GM23338 (cell line): ENCODE results near the gene EPHA4. TPM values are rescaled to one million over a fixed set of nuclear protein-coding genes. Genes with fewer than 3 reads are reported as not detected.

Experiments used
- ATAC-seq: fragments of 200-7000 bp; cut with Tn5 transposase; 3 replicates; pipeline ENCODE4 v1.9.1; 2020
- DNase-seq: peaks from one replicate; pipeline ENCODE4 v3.0.0-alpha.2; 2015; ENCODE audit warnings: low spot score
- H2AFZ ChIP-seq: fragments of 200-600 bp; sonication (generic); 2 replicates; pipeline ENCODE4 v1.8.0; 2016; ENCODE audit warnings: antibody characterized with exemption, mild to moderate bottlenecking, moderate library complexity
- H3F3A ChIP-seq: fragments of 200-600 bp; sonication (generic); replicated peaks from 2 replicates; pipeline ENCODE4 v1.8.0; 2017; ENCODE audit warnings: antibody characterized with exemption, mixed run types, low read depth
- H3K27ac ChIP-seq: fragments of 200-600 bp; sonication (generic); 2 replicates; pipeline ENCODE4 v1.6.1; 2016; ENCODE audit warnings: low read depth
- H3K27me3 ChIP-seq: fragments of 200-600 bp; sonication (generic); 2 replicates; pipeline ENCODE4 v1.8.0; 2016; ENCODE audit warnings: mild to moderate bottlenecking, mixed run types, moderate library complexity; ENCODE audit not compliant: insufficient read depth
- H3K36me3 ChIP-seq: fragments of 200-600 bp; sonication (generic); 2 replicates; pipeline ENCODE4 v1.8.0; 2016; ENCODE audit warnings: mild to moderate bottlenecking; ENCODE audit not compliant: insufficient read depth
- H3K4me1 ChIP-seq: fragments of 200-600 bp; sonication (generic); 2 replicates; pipeline ENCODE4 v1.8.0; 2016; ENCODE audit warnings: mild to moderate bottlenecking, moderate library complexity; ENCODE audit not compliant: insufficient read depth
- H3K4me2 ChIP-seq: fragments of 200-600 bp; sonication (generic); 2 replicates; pipeline ENCODE4 v1.7.1; 2017; ENCODE audit warnings: mixed run types
- H3K4me3 ChIP-seq: fragments of 200-600 bp; sonication (generic); 2 replicates; pipeline ENCODE4 v1.6.1; 2016; ENCODE audit warnings: mixed run types
- H3K79me2 ChIP-seq: fragments of 200-600 bp; sonication (generic); replicated peaks from 2 replicates; pipeline ENCODE4 v1.8.0; 2017; ENCODE audit warnings: mild to moderate bottlenecking; ENCODE audit not compliant: insufficient read depth
- H3K9me2 ChIP-seq: fragments of 200-600 bp; sonication (generic); 2 replicates; pipeline ENCODE4 v1.8.0; 2017; ENCODE audit not compliant: insufficient read depth
- H4K20me1 ChIP-seq: fragments of 200-600 bp; sonication (generic); replicated peaks from 2 replicates; pipeline ENCODE4 v1.8.0; 2017; ENCODE audit warnings: mild to moderate bottlenecking; ENCODE audit not compliant: insufficient read depth
- H3K27ac Mint-ChIP-seq: 2 replicates; pipeline ENCODE4 v1.8.0; 2020; ENCODE audit warnings: inconsistent platforms, mild to moderate bottlenecking, moderate library complexity, mixed read lengths
- H3K27me3 Mint-ChIP-seq: 3 replicates; pipeline ENCODE4 v1.8.0; 2022; ENCODE audit warnings: low read depth, mild to moderate bottlenecking, moderate library complexity, mixed read lengths, inconsistent platforms; ENCODE audit not compliant: insufficient read depth, poor library complexity
- H3K36me3 Mint-ChIP-seq: 3 replicates; pipeline ENCODE4 v1.8.0; 2021; ENCODE audit warnings: low read depth, mild to moderate bottlenecking, inconsistent platforms, moderate library complexity, mixed read lengths
- H3K4me1 Mint-ChIP-seq: 3 replicates; pipeline ENCODE4 v1.8.0; 2020; ENCODE audit warnings: mild to moderate bottlenecking, inconsistent platforms, mixed read lengths
- H3K4me3 Mint-ChIP-seq: 3 replicates; pipeline ENCODE4 v1.8.0; 2021; ENCODE audit warnings: moderate library complexity, mild to moderate bottlenecking, inconsistent platforms, mixed read lengths
- H3K9me3 Mint-ChIP-seq: 3 replicates; pipeline ENCODE4 v1.8.0; 2020; ENCODE audit warnings: moderate library complexity, mild to moderate bottlenecking, inconsistent platforms, mixed read lengths
- CTCF ChIP-seq, 2 experiments: fragments of 200-600 bp in 1 of 2; sonication (generic) in 1 of 2; conservative IDR thresholded peaks; 2 replicates each; pipeline versions ENCODE4 v1.5.1 to v1.6.1; 2016 to 2017; ENCODE audit warnings: antibody characterized with exemption in 2 of 2, low read depth in 2 of 2, mild to moderate bottlenecking in 2 of 2, moderate library complexity in 1 of 2
- ETS1 ChIP-seq: IDR thresholded peaks from 2 replicates; pipeline ENCODE4 v1.6.1; 2016; ENCODE audit warnings: antibody characterized with exemption
- EZH2 ChIP-seq: fragments of 200-600 bp; sonication (generic); IDR thresholded peaks from one replicate; pipeline ENCODE4 v1.8.0; 2017; ENCODE audit warnings: antibody characterized with exemption, mild to moderate bottlenecking, low read depth; ENCODE audit not compliant: unreplicated experiment
- EZH2phosphoT487 ChIP-seq: fragments of 200-600 bp; sonication (generic); IDR thresholded peaks from one replicate; pipeline ENCODE4 v1.8.1; 2018; ENCODE audit warnings: antibody characterized with exemption; ENCODE audit not compliant: unreplicated experiment
- JUNB ChIP-seq: IDR thresholded peaks from one replicate; pipeline ENCODE4 v1.6.1; 2016; ENCODE audit warnings: antibody characterized with exemption; ENCODE audit not compliant: unreplicated experiment
- NANOG ChIP-seq: IDR thresholded peaks from 2 replicates; pipeline ENCODE4 v1.6.1; 2016; ENCODE audit warnings: antibody characterized with exemption, borderline replicate concordance
- ZNF114 ChIP-seq: fragments of 250-450 bp; sonication (Bioruptor Pico); IDR thresholded peaks from 2 replicates; pipeline ENCODE4 v1.5.0; 2020; ENCODE audit warnings: mild to moderate bottlenecking, moderate library complexity
- polyA plus RNA-seq: library from polyadenylated mRNA; unstranded; fragments of >200 nt; fragmentation: Nextera tagmentation; extraction: Ambion mirVana; gene quantifications from 2 replicates; pipeline ENCODE4 v1.2.1, GENCODE V29; 2016
- total RNA-seq: library from RNA; depleted of rRNA; stranded (reverse); fragments of >200 nt; shearing (Covaris generic); gene quantifications from 2 replicates; pipeline ENCODE4 v1.2.3, GENCODE V29; 2014
- TF ChIP-seq, protein P1 (sequence below): fragments of 250-450 bp; sonication (Bioruptor Pico); IDR thresholded peaks from 2 replicates; pipeline ENCODE4 v1.5.0; 2020; ENCODE audit warnings: mild to moderate bottlenecking, moderate library complexity

The EPHA4 gene
- total and polyA plus RNA-seq, 2 experiments from 2014 or later = 4.1 to 6.2 TPM

DNA sequence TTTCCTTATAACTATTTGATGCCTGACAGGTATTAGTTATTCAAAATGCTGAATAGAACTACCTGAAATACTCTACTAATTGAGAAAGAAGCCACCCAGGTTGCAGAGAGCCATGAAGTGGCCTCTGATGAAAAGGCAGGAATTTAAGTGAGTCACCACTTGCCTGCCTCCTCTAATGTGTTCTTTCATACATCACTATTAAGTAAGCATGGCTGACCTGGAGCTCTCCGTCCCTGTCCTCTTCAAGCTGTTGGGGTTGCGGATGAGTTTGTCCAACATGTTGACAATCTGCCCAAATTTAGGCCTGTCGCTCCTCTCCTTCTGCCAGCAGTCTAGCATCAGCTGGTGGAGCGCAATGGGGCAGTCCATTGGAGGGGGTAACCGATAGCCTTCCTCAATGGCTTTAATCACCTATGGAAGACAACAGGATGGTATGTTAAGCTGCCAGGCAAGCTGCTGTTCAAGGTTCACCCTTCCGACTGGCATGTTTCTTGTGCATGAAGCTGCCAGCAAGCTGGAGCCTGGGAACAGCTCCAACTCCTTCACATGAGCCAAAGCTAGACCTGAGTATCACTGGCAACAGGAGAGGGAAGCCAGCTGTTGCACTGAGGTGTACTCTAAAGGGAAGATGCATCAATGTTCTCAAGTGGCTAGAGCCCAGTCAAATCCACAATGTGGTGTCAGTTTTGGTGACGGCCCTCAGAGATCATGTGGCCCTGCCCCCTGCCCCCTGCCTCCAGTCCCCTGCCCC, 142.2 kb downstream of the EPHA4 start (continued):
- TF ChIP-seq, protein P1, sequence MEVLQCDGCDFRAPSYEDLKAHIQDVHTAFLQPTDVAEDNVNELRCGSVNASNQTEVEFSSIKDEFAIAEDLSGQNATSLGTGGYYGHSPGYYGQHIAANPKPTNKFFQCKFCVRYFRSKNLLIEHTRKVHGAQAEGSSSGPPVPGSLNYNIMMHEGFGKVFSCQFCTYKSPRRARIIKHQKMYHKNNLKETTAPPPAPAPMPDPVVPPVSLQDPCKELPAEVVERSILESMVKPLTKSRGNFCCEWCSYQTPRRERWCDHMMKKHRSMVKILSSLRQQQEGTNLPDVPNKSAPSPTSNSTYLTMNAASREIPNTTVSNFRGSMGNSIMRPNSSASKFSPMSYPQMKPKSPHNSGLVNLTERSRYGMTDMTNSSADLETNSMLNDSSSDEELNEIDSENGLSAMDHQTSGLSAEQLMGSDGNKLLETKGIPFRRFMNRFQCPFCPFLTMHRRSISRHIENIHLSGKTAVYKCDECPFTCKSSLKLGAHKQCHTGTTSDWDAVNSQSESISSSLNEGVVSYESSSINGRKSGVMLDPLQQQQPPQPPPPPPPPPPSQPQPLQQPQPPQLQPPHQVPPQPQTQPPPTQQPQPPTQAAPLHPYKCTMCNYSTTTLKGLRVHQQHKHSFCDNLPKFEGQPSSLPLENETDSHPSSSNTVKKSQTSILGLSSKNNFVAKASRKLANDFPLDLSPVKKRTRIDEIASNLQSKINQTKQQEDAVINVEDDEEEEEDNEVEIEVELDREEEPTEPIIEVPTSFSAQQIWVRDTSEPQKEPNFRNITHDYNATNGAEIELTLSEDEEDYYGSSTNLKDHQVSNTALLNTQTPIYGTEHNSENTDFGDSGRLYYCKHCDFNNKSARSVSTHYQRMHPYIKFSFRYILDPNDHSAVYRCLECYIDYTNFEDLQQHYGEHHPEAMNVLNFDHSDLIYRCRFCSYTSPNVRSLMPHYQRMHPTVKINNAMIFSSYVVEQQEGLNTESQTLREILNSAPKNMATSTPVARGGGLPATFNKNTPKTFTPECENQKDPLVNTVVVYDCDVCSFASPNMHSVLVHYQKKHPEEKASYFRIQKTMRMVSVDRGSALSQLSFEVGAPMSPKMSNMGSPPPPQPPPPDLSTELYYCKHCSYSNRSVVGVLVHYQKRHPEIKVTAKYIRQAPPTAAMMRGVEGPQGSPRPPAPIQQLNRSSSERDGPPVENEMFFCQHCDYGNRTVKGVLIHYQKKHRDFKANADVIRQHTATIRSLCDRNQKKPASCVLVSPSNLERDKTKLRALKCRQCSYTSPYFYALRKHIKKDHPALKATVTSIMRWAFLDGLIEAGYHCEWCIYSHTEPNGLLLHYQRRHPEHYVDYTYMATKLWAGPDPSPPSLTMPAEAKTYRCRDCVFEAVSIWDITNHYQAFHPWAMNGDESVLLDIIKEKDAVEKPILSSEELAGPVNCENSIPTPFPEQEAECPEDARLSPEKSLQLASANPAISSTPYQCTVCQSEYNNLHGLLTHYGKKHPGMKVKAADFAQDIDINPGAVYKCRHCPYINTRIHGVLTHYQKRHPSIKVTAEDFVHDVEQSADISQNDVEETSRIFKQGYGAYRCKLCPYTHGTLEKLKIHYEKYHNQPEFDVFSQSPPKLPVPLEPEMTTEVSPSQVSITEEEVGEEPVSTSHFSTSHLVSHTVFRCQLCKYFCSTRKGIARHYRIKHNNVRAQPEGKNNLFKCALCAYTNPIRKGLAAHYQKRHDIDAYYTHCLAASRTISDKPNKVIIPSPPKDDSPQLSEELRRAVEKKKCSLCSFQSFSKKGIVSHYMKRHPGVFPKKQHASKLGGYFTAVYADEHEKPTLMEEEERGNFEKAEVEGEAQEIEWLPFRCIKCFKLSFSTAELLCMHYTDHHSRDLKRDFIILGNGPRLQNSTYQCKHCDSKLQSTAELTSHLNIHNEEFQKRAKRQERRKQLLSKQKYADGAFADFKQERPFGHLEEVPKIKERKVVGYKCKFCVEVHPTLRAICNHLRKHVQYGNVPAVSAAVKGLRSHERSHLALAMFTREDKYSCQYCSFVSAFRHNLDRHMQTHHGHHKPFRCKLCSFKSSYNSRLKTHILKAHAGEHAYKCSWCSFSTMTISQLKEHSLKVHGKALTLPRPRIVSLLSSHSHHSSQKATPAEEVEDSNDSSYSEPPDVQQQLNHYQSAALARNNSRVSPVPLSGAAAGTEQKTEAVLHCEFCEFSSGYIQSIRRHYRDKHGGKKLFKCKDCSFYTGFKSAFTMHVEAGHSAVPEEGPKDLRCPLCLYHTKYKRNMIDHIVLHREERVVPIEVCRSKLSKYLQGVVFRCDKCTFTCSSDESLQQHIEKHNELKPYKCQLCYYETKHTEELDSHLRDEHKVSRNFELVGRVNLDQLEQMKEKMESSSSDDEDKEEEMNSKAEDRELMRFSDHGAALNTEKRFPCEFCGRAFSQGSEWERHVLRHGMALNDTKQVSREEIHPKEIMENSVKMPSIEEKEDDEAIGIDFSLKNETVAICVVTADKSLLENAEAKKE (CRISPR knock-in tag) = no peak
- TF ChIP-seq ZNF114 (CRISPR knock-in tag) (no peak), EZH2phosphoT487 (no peak), NANOG (no peak), JUNB (no peak)

GRCh38 chr2:221428896-221429295, 143.2 kb downstream of the EPHA4 start:
- no peaks in the 10 kb centered on the region for H3K9me2 ChIP-seq
- H3K4me1 ChIP-seq = no peaks in the 10 kb centered on the region
- no peak overlapping the region for H3K4me2 ChIP-seq
- Mint-ChIP-seq H3K9me3 (no peaks in the 10 kb centered on the region), H3K4me3 (no peak overlapping the region), H3K4me1 (no peaks in the 10 kb centered on the region), H3K27me3 (peaks cover 5% of the 10 kb centered on the region), H3K36me3 (peaks cover 3% of the 10 kb centered on the region; the same call in 1 of the 3 replicates), H3K27ac (no peak overlapping the region)
- DNase-seq = no peak
- 0 out of 2 replicates have a peak, but pooled peaks cover 8% of the 10 kb centered on the region for H3K36me3 ChIP-seq
- H3F3A ChIP-seq = no peaks in the 10 kb centered on the region
- H3K79me2 ChIP-seq = no peaks in the 10 kb centered on the region
- no peak overlapping the region for H3K27ac ChIP-seq
- no peaks in the 10 kb centered on the region for H3K27me3 ChIP-seq
- no peak overlapping the region for H2AFZ ChIP-seq
- no peak overlapping the region for H3K4me3 ChIP-seq
- H4K20me1 ChIP-seq = no peaks in the 10 kb centered on the region
- ATAC-seq = no peak
- no peak for TF ChIP-seq ETS1
- TF ChIP-seq JUNB = no peak
- no peak for TF ChIP-seq EZH2phosphoT487
- TF ChIP-seq EZH2 = no peak
- no peak for TF ChIP-seq CTCF (conservative IDR thresholded peaks at IDR 0.05; ENCODE audit: low read depth in 2 of 2)
- TF ChIP-seq ZNF114 (CRISPR knock-in tag) = no peak
